ENCODE data around the gene PDXK. TPM values are rescaled to one million over a fixed set of nuclear protein-coding genes. Genes with fewer than 3 reads are reported as not detected.

The PDXK gene
- total RNA-seq, 1 donor from 2014 or later, result 31.4 TPM

GRCh38 chr21:43743947-43744346 lies 25.0 kb downstream of the PDXK start:
- DNase-seq, result no peak

- no peak for DNase-seq
Observed at GRCh38 chr21:43744725-43745124, 25.8 kb downstream of the PDXK start.

DNA sequence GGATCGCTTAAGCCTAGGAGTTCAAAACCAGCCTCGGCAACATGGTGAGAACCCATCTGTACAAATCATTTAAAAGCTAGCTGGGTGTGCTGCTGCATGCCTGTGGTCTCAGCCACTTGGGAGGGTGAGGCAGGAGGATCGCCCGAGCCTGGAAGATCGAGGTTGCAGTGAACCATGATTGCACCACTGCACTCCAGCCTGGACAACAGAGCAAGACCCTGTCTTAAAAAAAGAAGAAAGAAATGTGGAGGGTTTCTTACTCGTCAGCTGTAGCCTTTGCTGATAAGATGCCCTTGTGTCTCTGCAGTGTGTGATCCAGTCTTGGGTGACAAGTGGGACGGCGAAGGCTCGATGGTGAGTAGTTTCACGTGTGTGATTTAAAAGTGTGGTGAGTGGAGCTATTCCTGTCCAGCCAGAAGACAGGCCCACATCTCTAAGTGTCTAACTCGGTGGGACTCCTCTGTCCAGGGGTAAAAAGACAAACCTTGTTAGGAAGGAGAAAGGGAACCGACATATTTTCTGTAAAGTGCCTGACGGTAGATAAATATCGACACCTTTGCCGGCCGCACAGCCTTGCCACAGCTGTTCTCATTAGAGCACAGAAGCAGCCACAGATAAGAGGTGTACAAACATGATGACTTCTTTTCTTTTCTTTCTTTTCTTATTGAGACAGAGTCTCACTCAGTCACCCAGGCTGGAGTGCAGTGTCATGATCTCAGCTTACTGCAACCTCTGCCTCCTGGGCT lies 27.0 kb downstream of the PDXK start:
- DNase-seq, result no peak

DNA sequence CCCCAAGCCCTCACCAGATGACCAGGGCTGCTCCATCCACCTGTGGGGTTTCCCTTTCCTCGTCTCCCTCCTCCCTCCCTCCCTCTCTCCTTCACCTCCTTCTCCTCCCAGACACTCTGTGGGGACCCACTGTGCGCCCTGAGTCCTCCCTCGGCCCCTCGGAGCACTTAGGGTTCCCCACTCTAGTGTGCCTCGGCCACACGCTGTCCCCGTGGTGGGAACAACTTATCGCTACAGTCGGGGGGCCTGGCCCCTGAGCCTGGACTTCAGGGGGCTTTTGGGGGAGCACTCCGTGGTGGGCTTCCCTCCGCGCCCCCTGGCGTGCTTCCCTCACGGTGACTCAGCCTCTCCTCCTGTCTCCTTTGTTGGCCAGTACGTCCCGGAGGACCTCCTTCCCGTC lies 29.7 kb downstream of the PDXK start:
- no peak for DNase-seq

DNA sequence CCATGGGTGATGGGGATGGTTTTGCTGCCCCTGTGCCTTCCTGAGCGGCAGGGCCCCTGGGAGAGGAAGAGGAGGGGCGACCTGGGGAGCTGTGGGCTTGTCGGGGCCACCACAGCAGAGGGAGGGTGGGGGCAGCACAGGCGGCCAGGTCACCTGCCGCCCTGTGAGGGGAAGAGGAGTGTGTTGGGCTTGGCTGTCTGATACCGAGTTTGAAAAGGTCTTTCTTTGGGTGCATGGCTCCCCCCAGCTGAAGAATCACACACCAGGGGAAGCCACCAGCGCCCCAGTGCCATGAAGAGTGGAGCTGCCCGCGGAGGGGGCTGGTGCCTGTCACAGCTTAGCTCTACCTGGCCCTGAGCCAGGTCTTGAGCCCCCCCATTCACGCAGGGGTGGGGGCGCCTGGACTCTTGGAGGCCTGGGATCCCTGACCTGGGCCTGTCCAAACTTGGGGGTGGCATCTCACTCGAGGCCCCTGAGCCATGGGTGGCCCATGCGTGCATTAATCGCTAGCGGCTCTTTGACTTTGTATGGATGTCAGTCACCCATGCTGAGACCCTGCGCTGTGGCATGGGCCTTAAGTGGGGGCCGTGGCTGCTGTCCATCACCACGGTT lies 30.8 kb downstream of the PDXK start:
- no peak for DNase-seq

DNA sequence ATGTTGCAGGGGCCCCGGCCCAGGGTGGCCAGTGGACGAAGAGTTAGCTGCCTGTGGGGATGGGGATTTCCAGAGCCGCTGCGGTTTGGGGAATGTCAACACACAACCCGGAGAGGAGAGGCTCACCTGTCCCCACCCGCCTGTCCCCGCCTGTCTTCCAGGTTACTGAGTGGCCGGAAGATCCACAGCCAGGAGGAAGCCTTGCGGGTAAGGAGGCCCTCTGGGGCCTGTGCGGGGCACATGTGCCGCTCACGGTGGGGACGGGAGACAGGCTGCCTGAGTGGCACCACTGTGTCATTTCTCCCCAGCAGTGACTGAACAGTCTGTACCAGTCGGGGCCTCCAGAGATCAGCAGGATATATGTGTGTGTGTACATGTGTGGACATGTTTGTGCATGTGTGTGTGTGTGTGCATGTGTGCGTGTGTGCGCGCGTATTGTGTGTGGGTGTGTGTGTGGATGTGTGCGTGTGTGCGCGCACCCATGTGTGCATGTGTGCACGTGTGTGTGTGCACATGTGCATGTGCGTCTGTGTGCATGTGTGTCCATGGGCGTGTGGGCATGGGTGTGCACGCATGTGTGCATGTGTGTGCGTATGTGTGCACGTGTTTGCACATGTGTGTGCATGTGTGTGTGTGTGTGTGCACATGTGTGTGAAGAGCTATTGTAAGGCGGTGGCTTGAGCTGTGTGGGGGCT lies 31.6 kb downstream of the PDXK start:
- DNase-seq, result no peak

- DNase-seq, result no peak
Observed at GRCh38 chr21:43751955-43752591, 33.1 kb downstream of the PDXK start.

GRCh38 chr21:43752758-43753438 lies 34.0 kb downstream of the PDXK start:
- DNase-seq, result no peak

- no peak for DNase-seq
Observed at GRCh38 chr21:43753439-43753799, 34.5 kb downstream of the PDXK start.

- DNase-seq, result no peak
Observed at GRCh38 chr21:43754948-43755781, 36.2 kb downstream of the PDXK start.

DNA sequence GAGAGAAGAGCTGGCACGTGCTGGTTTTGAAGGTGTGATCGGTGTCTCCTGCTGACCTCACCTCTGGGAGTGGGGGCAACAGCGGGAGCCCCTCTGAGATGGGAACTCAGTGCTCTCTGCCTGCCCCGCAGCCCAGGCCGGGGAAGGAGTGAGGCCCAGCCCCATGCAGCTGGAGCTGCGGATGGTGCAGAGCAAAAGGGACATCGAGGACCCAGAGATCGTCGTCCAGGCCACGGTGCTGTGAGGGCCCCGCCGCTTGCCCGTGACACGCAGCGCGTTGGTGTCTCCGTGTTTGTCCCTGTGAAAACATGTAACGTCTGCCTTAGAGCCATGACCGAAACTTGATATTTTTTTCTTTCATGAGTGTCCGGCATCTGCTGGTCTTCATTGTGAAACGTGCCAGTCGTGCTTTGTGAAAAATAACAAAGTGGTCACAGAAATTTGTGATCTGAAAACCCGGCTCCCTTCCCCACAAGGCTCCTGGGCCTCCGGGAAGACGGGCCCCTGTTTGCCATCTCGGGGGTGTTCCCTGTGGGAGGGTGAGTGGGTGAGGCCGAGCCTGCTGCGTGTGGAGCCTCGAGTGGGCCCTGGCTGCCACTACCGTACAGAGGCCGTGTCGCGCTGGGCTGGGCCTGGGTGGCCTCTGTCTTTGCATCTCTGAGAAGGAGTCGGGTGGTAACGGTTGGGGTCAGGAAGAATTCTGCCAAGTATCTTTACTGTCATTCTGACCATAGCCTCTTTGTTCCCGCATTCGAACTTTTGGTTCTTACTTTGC lies 37.1 kb downstream of the PDXK start:
- DNase-seq, result no peak

- DNase-seq, result no peak
Observed at GRCh38 chr21:43757601-43758000, 38.7 kb downstream of the PDXK start.

DNA sequence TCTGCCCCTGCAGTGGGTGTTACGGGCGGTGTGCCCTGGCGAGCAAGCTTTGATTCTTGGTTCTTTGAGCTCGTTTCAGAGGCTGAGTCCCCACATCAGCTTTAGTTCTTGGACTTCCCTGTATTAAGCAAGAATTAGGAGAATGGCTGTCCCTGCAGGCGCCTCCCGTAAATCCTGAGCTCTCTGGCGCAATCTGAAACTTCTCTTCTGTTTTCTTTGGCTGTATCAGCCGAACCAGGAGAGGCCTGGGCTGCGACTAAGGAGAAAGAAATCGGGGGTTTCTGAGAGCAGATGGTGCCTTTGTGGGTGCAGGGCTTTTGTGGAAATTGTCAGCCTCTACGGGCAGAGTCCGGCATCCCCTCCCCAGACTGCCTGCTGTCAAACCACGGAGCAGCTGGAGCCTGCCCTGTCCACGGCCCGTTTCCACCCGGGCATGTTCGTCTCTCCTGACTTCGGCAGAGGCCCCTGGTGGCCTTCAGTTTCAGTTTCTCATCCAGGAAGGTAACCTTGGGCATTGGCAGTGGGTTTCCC lies 39.2 kb downstream of the PDXK start:
- DNase-seq, result no peak

- DNase-seq, result no peak
Observed at GRCh38 chr21:43758811-43759210, 39.9 kb downstream of the PDXK start.

DNA sequence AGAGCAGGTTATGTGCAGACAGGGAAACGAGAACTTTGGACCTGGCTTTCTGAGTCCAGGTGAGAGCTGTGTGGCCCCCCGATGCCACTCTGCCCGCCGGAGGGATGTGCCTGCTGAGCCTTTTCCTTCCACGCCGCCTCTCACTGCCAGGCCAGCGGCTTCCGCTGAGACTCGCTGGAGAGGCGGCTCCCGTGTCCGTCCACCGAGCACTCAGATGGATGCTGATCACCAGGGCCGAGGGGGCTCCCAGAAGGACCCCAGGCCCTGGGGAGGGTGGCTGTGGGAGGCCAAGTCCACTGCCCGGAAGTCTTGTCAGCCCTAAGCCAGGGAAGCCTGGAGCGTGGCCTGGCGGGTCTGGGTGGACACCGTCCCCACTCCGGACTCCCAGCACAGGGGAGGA lies 40.7 kb downstream of the PDXK start:
- DNase-seq, result no peak

DNA sequence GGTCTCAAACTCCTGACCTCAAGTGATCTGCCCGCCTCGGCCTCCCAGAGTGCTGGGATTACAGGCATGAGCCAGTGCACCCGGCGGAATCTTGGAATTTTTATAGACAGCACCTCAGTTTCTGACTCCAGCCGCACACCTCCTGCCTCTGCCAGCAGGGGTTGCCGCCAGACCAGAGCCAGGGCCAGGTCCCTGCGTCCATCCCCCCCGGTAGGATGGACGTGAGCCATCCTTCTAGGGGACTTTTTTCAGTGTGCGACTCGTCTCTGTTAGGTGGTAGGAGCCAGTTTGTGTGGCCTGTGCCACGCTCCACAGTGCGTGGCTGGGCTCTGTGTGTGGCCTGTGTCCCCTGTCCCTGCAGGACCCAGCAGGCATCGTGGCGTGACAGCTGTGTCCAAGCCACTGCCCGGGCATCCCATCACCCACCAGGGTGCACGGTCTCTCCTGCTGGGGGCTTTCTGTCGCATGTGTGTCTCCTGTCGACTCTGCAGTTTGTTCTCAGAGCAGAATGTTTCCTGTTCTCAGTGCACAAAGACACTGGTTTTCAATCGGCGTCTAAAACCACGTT lies 41.5 kb downstream of the PDXK start:
- DNase-seq, result no peak

- no peak for DNase-seq
Observed at GRCh38 chr21:43761886-43762285, 43.0 kb downstream of the PDXK start.

DNA sequence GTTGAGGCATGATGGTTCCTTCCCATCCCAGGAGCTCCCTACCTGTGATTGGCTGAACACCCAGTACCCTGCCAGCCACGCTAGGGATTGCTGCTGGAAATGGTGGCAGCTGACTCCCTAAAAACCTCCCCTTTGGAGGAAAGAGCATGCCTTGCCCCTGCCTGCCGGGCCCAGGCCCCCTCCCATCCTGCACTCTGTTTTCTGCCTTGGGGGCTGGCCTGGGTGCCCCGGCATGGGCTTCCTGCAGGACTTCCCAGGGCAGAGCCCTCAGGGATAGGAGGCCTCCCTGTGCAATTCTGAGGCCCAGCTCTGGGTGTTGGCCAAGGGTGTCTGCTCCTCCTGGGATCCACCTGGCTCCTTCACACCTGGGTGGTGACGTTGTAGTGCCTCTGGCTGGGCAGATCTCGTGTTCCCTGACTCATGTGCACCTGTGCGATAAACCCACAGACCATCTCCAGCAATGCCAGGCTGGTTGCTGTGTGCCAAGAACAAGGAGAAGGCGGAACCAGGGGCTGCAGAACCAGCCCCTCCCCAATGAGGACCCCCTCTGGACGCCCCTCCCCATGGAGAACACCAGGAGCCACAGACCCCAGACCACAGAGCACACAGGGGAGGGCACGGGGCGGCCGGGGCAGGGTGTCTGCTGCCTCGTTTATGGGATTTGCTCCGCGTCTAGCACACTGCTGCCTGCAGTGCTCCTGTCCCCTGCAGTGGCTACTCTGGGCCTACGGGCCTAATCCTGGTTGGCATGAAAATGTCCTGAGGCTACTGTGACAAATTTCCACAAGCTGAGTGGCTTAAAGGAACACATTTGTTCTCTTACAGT lies 43.6 kb downstream of the PDXK start:
- DNase-seq, result no peak

DNA sequence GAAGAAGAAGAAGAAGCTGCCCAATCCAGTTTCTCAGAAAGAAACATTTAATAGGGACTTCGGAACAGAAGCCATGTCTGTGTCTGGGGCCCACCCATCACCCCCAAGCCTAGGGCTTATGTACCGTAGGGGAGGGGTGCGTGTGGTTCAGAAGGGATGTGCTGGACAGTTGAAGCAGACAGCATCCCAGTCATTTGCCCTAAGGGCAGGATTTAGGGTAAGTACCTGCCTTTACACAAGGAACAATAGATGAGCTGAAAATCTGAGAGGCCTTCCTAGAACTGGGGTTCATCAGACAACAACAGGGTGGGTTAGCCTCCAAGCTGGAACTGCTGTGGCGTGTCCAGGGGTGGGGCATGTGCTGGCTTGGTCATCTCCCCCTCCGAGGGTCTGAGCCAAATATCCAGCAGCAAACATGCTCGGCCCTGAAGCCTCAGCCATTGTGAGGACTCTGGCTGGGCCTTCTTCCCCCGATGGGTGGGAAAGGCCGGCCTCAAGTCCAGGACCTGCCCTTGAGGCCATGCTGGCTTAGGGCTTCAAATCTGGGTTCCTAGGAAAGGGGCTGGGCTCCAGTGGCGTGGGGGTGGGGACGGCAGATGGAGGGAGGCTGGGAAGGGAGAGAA lies 45.1 kb downstream of the PDXK start:
- no peak for DNase-seq
